ENCODE data around the gene SPATA18. TPM values are rescaled to one million over a fixed set of nuclear protein-coding genes. Genes with fewer than 3 reads are reported as not detected.

The SPATA18 gene
- total and polyA plus RNA-seq, 4 donors: 6.6 to 56.5 (median 22.5) TPM

DNA sequence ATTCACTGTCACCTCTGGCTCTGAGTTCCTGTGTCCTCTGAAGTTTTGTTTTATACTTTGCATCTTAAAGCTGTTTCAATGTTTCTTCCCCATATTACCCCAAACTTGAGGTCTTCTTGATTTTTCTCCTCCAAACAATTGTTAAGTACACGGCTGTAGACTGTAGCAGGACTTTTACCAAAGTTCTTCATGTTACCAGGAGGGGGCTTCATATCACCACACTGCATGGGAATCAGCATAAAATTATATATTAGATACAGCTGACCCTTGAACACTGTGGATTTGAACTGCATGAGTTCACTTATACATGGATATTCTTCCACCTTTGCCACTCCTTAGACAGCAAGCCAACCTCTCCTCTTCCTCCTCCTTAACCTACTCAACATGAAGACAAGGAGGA lies 56.6 kb downstream of the SPATA18 start:
- TF ChIP-seq, protein P1, sequence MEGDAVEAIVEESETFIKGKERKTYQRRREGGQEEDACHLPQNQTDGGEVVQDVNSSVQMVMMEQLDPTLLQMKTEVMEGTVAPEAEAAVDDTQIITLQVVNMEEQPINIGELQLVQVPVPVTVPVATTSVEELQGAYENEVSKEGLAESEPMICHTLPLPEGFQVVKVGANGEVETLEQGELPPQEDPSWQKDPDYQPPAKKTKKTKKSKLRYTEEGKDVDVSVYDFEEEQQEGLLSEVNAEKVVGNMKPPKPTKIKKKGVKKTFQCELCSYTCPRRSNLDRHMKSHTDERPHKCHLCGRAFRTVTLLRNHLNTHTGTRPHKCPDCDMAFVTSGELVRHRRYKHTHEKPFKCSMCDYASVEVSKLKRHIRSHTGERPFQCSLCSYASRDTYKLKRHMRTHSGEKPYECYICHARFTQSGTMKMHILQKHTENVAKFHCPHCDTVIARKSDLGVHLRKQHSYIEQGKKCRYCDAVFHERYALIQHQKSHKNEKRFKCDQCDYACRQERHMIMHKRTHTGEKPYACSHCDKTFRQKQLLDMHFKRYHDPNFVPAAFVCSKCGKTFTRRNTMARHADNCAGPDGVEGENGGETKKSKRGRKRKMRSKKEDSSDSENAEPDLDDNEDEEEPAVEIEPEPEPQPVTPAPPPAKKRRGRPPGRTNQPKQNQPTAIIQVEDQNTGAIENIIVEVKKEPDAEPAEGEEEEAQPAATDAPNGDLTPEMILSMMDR (IDR thresholded peaks at IDR 0.05; ENCODE audit: control extremely low read depth, extremely low read depth): no peak
- DNase-seq (no peak), ATAC-seq (ENCODE audit: insufficient read depth, low FRiP score) (no peak)
- H3K9me3 ChIP-seq (ENCODE audit: control insufficient read depth in 4 of 4, insufficient read depth in 3 of 4, low read length in 3 of 4): no peaks in the 10 kb centered on the region
- H3K27ac ChIP-seq (ENCODE audit: low read depth in 1 of 2, low read length in 1 of 2): no peak overlapping the region
- H3K4me3 ChIP-seq: no peak overlapping the region
- WGBS, 2 donors: 75 to 77% methylated on average over 1 of the region's 1 CpG
- H3K36me3 ChIP-seq (ENCODE audit: control insufficient read depth in 4 of 4, insufficient read depth in 4 of 4, low read length in 4 of 4): no peaks in the 10 kb centered on the region
- H3K9ac ChIP-seq (ENCODE audit: insufficient read depth in 1 of 2, low read length in 2 of 2): no peak overlapping the region
- H3K27me3 ChIP-seq (ENCODE audit: control insufficient read depth in 3 of 3, insufficient read depth in 3 of 3, low read length in 2 of 3): no peaks in the 10 kb centered on the region
- no peaks in the 10 kb centered on the region for H3K4me1 ChIP-seq (ENCODE audit: control insufficient read depth in 5 of 5, insufficient read depth in 5 of 5, low read length in 5 of 5)

GRCh38 chr4:52110171-52110570 lies 59.1 kb downstream of the SPATA18 start:
- ATAC-seq (ENCODE audit: insufficient read depth, low FRiP score): no peak
- TF ChIP-seq, protein P1 (IDR thresholded peaks at IDR 0.05; ENCODE audit: control extremely low read depth, extremely low read depth): no peak
- no peak for DNase-seq
- no peaks in the 10 kb centered on the region for H3K9me3 ChIP-seq (ENCODE audit: control insufficient read depth in 4 of 4, insufficient read depth in 3 of 4, low read length in 3 of 4)
- no peaks in the 10 kb centered on the region for H3K36me3 ChIP-seq (ENCODE audit: control insufficient read depth in 4 of 4, insufficient read depth in 4 of 4, low read length in 4 of 4)
- H3K4me3 ChIP-seq: no peak overlapping the region
- 91 to 93% methylated on average over 1 of the region's 1 CpG for WGBS, 2 donors
- no peak overlapping the region for H3K27ac ChIP-seq (ENCODE audit: low read depth in 1 of 2, low read length in 1 of 2)
- no peaks in the 10 kb centered on the region for H3K27me3 ChIP-seq (ENCODE audit: control insufficient read depth in 3 of 3, insufficient read depth in 3 of 3, low read length in 2 of 3)
- H3K4me1 ChIP-seq (ENCODE audit: control insufficient read depth in 5 of 5, insufficient read depth in 5 of 5, low read length in 5 of 5): no peaks in the 10 kb centered on the region
- H3K9ac ChIP-seq (ENCODE audit: insufficient read depth in 1 of 2, low read length in 2 of 2): no peak overlapping the region

DNA sequence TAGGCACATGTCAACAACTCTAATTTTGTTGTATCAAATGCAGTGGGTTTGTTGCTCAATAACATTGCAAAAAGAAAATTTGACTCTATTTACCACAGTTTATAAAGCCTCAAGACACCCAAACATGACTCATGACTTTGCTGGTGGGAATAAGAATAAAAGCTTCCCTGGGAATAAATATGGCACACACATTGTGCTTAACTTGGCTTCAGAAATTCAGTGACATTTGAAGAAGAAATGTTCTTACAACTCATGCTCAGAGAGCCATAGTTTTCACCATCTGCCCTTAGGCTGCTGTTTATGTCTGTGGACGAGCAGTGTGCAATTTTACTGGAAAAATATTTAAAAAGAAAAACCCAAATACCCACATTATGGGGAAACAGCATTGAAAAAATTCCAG lies 60.9 kb downstream of the SPATA18 start:
- H3K9ac ChIP-seq (ENCODE audit: insufficient read depth in 1 of 2, low read length in 2 of 2): no peak overlapping the region
- no peaks in the 10 kb centered on the region for H3K9me3 ChIP-seq (ENCODE audit: control insufficient read depth in 4 of 4, insufficient read depth in 3 of 4, low read length in 3 of 4)
- TF ChIP-seq, protein P1 (IDR thresholded peaks at IDR 0.05; ENCODE audit: control extremely low read depth, extremely low read depth): no peak
- no peak overlapping the region for H3K4me3 ChIP-seq
- DNase-seq (no peak), ATAC-seq (ENCODE audit: insufficient read depth, low FRiP score) (no peak)
- 71 to 87% methylated on average over 1 of the region's 1 CpG for WGBS, 2 donors
- no peaks in the 10 kb centered on the region for H3K4me1 ChIP-seq (ENCODE audit: control insufficient read depth in 5 of 5, insufficient read depth in 5 of 5, low read length in 5 of 5)
- H3K36me3 ChIP-seq (ENCODE audit: control insufficient read depth in 4 of 4, insufficient read depth in 4 of 4, low read length in 4 of 4): no peaks in the 10 kb centered on the region
- no peaks in the 10 kb centered on the region for H3K27me3 ChIP-seq (ENCODE audit: control insufficient read depth in 3 of 3, insufficient read depth in 3 of 3, low read length in 2 of 3)
- no peak overlapping the region for H3K27ac ChIP-seq (ENCODE audit: low read depth in 1 of 2, low read length in 1 of 2)

GRCh38 chr4:52112411-52112810 lies 61.3 kb downstream of the SPATA18 start:
- Histone ChIP-seq H3K9ac (ENCODE audit: insufficient read depth in 1 of 2, low read length in 2 of 2) (no peak overlapping the region), H3K36me3 (ENCODE audit: control insufficient read depth in 4 of 4, insufficient read depth in 4 of 4, low read length in 4 of 4) (no peaks in the 10 kb centered on the region), H3K27ac (ENCODE audit: low read depth in 1 of 2, low read length in 1 of 2) (no peak overlapping the region), H3K9me3 (ENCODE audit: control insufficient read depth in 4 of 4, insufficient read depth in 3 of 4, low read length in 3 of 4) (no peaks in the 10 kb centered on the region), H3K4me3 (no peak overlapping the region), H3K4me1 (ENCODE audit: control insufficient read depth in 5 of 5, insufficient read depth in 5 of 5, low read length in 5 of 5) (no peaks in the 10 kb centered on the region), H3K27me3 (ENCODE audit: control insufficient read depth in 3 of 3, insufficient read depth in 3 of 3, low read length in 2 of 3) (no peaks in the 10 kb centered on the region)
- DNase-seq (no peak), ATAC-seq (ENCODE audit: insufficient read depth, low FRiP score) (no peak)
- TF ChIP-seq, protein P1 (IDR thresholded peaks at IDR 0.05; ENCODE audit: control extremely low read depth, extremely low read depth): no peak
- WGBS, 2 donors: 79 to 87% methylated on average over 1 of the region's 1 CpG
